GM06990 (cell line): ENCODE data around the gene LYZL1.

Experiments used
- DNase-seq: peaks from one replicate; pipeline ENCODE4 v3.0.0-alpha.2; 2011; ENCODE audit not compliant: insufficient read length; ENCODE audit errors: extremely low read depth
- H3K27me3 ChIP-seq: replicated peaks from 2 replicates; pipeline ENCODE4 v1.6.0; 2011; ENCODE audit warnings: low read length; ENCODE audit not compliant: control insufficient read depth, insufficient read depth
- H3K36me3 ChIP-seq: 2 replicates; pipeline ENCODE4 v1.5.1; 2011; ENCODE audit warnings: low read length; ENCODE audit not compliant: control insufficient read depth, insufficient read depth
- H3K4me3 ChIP-seq: replicated peaks from 2 replicates; pipeline ENCODE4 v1.5.1; 2011; ENCODE audit warnings: low read depth, mild to moderate bottlenecking, control low read depth, low read length
- CTCF ChIP-seq: IDR thresholded peaks from 2 replicates; pipeline ENCODE4 v1.5.1; 2011; ENCODE audit warnings: low read length, control low read depth, mild to moderate bottlenecking, inconsistent platforms; ENCODE audit not compliant: insufficient read depth, poor library complexity, severe bottlenecking

Gene LYZL1

GRCh38 chr10:29252811-29253689, 35.8 kb upstream of the LYZL1 start:
- H3K36me3 ChIP-seq, result no peaks in the 10 kb centered on the region
- no peak for TF ChIP-seq CTCF
- DNase-seq, result no peak
- H3K4me3 ChIP-seq, result no peak overlapping the region
- no peaks in the 10 kb centered on the region for H3K27me3 ChIP-seq

DNA sequence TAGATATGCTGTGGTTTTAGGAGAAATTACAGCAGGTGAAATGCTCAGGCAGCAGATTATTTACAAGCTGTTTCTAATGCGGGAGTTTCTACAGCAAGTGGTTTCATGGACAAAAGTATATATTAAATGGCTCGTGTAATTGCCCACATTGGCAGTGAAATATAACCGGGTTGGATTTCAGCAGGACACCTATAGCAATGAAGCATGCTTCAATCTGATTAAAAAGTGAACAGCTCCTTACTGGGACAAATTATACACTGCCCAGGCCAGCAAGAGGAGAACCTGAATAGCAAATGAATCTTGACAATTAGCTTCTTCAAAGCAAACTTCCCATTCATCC, 35.2 kb upstream of the LYZL1 start:
- Histone ChIP-seq H3K27me3 (no peaks in the 10 kb centered on the region), H3K36me3 (no peaks in the 10 kb centered on the region), H3K4me3 (no peak overlapping the region)
- no peak for DNase-seq
- no peak for TF ChIP-seq CTCF

DNA sequence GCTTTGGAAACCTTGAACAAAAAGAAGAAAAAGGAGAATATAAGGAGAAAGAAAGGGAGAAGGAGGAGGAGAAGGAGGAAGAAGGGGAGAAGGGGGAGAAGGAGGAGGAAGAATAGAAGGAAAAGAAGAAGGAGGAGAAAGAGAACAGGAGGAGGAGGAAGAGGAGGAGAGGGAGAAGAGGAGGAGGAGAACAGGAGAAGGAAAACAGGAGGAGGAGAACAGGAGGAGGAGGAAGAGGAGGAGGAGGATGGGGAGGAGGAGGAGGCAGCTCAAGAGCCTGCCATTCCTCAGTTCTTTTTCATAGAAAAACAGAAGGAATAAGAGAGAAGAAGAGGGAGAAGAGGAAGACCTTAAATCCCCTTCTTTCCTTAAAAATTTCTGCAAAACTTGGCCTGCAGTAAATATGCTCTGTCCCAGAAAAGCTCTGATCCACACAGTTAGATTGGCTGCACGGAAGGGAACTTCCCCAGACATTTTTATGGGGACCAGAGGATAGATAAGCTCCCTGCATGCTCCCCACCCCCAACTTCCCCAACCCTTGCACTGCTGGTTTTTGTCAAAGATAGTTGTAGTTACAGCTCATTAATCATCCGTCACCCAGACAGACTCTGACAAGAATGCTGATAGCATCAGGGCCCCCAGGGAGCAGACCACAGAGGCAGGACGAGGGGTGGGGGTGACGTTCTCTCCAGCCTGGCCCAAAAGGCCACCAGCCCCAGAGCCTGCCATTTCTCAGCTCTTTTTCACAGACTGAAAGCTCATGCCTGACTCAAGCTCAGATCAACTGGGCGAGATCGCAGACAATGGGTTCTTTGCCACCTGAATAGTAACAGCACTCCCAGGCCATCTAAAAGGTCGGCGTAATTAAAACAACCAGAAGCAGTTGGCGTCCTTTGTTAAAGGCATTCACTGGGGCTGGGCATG, 34.5 kb upstream of the LYZL1 start:
- Histone ChIP-seq H3K36me3 (no peaks in the 10 kb centered on the region), H3K4me3 (no peak overlapping the region), H3K27me3 (no peaks in the 10 kb centered on the region)
- no peak for TF ChIP-seq CTCF
- peak; percentile 31 for DNase-seq

GRCh38 chr10:29255104-29255503, 33.8 kb upstream of the LYZL1 start:
- Histone ChIP-seq H3K36me3 (no peaks in the 10 kb centered on the region), H3K27me3 (no peaks in the 10 kb centered on the region), H3K4me3 (no peak overlapping the region)
- no peak for TF ChIP-seq CTCF
- no peak for DNase-seq

- TF ChIP-seq CTCF, result no peak
- H3K27me3 ChIP-seq, result no peaks in the 10 kb centered on the region
- H3K36me3 ChIP-seq, result no peaks in the 10 kb centered on the region
- H3K4me3 ChIP-seq, result no peak overlapping the region
- no peak for DNase-seq
These were observed 32.9 kb upstream of the LYZL1 start for GRCh38 chr10:29256019-29256418.
